ENCODE measurements around the gene RAD52.

- TF ChIP-seq, protein P1, sequence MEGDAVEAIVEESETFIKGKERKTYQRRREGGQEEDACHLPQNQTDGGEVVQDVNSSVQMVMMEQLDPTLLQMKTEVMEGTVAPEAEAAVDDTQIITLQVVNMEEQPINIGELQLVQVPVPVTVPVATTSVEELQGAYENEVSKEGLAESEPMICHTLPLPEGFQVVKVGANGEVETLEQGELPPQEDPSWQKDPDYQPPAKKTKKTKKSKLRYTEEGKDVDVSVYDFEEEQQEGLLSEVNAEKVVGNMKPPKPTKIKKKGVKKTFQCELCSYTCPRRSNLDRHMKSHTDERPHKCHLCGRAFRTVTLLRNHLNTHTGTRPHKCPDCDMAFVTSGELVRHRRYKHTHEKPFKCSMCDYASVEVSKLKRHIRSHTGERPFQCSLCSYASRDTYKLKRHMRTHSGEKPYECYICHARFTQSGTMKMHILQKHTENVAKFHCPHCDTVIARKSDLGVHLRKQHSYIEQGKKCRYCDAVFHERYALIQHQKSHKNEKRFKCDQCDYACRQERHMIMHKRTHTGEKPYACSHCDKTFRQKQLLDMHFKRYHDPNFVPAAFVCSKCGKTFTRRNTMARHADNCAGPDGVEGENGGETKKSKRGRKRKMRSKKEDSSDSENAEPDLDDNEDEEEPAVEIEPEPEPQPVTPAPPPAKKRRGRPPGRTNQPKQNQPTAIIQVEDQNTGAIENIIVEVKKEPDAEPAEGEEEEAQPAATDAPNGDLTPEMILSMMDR (IDR thresholded peaks at IDR 0.05; ENCODE audit: poor library complexity) = no peak
- TF ChIP-seq EZH2 (IDR thresholded peaks at IDR 0.05; ENCODE audit: borderline replicate concordance) (no peak), EZH2phosphoT487 (IDR thresholded peaks at IDR 0.05; ENCODE audit: low read depth, severe bottlenecking, unreplicated experiment) (no peak)
These were observed 27.2 kb downstream of the RAD52 start for GRCh38 chr12:922285-922684.

All from hepatocyte (in vitro differentiated cells).